ENCODE measurements around the gene NUP210.

The NUP210 gene

DNA sequence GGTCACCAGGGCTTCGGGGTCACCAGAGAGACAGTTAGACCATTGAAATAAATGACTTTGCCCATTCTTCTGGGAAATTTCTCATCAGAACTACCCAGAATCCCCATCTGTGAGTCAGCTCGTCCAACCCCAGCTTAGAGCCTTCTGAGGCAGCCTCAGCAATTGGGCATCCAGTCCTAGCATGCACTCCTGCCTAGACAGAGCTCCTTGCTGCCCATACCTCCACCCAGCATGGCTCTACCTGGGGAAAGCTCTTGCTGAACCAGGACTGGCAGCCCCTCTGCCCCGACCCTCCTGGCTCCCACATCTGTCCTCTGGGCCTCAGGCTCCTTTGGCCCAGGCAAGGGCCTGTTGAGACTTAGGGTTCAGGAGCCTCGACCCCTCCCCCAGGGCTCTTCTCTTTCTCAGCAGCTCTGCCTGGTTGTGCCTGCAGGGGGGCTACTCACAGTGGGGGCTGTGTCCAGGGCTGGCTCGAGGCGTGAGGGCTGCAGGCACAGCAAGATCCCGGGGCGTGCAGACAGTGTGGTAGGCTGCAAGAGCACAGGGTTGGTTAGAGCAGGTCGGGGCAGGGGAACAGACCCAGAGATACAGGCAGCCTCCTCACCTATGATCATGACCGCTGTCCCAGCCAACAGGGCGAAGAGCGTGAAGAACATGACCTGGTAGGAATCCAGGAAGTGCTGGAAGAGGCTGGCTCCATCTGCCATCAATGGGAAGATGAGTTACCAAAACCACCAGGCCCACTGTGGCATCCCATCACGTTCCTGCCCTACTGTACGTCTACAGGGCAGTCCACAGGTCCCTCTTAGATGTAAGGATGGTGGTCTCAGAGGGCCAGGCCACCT, 101.3 kb downstream of the NUP210 start:
- DNase-seq, result no peak

DNA sequence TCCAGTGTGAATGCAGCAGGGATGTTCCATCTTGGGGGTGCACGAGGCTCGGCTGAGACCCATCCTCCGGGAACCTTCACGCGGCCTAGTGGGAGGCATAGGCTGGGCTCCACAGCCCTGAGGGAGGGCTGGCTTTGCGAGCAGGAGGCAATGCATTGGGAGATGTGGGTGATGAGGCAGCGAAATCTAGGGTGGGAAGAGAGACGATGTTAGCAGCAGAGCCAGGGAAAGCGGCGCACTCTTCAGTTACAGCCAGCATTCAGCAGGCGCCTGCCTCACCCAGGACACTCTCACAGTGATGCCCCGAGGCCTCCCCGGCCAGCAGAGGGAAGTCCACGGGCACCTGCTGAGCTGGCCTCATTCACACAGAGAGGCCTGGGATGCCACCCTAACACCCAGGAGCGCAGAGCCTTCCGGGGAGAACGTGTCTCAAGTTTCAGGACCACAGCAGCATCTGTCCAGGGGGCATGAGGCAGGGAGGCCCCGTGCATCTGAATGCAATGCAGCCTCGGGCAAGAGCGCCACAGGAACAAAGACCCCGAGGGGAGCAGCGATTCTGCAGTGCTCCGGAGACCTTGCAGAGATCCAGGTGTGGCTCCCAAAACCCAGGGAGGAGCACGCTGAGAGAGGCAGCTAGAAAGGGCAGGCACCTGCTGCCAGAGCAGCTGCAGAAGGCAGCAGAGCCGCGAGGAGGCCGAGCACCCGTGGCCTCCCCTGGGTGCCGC, 102.4 kb downstream of the NUP210 start:
- DNase-seq, result no peak

GRCh38 chr3:13316603-13317002, 103.5 kb downstream of the NUP210 start:
- no peak for DNase-seq

DNA sequence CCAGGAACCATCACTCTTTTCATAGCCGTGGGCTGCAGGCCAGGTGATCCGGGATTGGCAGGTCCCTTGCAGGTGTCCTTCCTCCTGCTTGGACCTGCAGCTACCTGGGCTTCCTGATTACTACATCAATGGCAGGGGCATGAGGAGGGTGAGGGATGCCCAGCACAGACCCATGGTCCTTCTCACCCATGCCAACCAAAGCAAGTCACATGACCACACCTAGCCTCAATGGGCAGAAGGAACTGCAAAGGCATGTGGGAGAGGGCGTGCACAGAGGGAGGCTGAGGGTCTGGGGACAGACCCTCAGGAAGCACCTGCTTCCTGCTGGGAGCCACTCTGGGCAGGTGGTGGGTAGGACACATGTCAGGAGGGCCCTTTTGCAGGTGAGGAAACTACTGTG, 105.2 kb downstream of the NUP210 start:
- no peak for DNase-seq

DNA sequence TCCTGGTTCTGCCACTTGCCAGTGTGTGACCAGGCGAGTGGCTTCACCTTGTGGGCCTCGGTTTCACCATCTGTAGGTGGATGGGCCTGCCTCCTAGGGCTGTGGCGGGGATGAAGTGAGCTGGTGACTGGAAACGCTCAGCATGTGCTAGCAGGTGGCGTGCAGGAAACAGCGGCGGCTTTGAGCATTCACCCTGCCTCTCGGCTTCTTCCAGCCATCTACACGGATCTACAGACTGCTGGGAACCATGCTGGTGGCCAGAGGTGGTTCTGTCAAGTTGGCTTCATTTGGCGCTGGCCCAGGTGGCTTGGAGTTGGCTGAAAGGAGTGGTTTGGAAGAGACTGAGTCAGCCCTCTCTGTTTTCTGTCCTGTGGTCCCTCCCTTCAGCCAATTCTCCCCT, 106.3 kb downstream of the NUP210 start:
- no peak for DNase-seq

- no peak for DNase-seq
These were observed 111.1 kb downstream of the NUP210 start for GRCh38 chr3:13309004-13309403.

GRCh38 chr3:13308380-13308801, 111.7 kb downstream of the NUP210 start:
- DNase-seq, result peak; percentile 29 to 58

- DNase-seq, result no peak
These were observed 113.1 kb downstream of the NUP210 start for GRCh38 chr3:13307041-13307440.

GRCh38 chr3:13305623-13306022, 114.5 kb downstream of the NUP210 start:
- DNase-seq, result no peak

GRCh38 chr3:13303410-13303809, 116.7 kb downstream of the NUP210 start:
- DNase-seq, result no peak

DNA sequence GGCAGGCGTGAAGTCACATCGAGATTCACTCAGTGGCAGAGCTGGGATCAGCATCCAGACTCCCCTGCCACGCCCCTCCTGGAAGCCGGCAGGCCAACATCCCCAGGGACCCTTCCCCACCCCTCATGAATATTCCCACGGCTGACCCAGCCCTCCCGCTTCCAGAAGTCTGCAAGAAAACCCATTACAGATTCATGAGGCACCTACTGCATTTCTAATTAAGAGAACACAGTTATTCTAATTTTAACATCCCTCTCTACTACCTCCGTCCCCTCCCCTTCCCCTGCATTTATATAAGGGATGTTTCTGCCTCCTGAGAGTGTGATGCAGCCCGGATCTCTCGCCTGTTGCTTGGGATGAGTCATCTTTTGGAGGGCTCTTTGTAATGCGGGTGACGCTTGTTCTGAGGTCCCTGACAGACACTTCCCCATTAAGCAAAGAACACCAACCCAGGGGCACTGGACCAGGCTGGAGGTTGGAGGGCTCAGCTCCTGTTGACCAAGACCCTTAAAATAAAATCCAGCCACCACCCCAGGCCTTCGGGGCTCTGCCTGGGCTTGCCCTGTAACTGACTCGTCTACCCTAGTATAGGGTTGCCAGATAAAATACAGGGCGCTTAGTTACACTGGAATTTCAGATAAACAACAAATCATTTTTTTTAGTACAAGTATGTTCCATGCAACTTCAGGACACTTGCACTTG, 118.7 kb downstream of the NUP210 start:
- peak; percentile 70 to 86 for DNase-seq

DNA sequence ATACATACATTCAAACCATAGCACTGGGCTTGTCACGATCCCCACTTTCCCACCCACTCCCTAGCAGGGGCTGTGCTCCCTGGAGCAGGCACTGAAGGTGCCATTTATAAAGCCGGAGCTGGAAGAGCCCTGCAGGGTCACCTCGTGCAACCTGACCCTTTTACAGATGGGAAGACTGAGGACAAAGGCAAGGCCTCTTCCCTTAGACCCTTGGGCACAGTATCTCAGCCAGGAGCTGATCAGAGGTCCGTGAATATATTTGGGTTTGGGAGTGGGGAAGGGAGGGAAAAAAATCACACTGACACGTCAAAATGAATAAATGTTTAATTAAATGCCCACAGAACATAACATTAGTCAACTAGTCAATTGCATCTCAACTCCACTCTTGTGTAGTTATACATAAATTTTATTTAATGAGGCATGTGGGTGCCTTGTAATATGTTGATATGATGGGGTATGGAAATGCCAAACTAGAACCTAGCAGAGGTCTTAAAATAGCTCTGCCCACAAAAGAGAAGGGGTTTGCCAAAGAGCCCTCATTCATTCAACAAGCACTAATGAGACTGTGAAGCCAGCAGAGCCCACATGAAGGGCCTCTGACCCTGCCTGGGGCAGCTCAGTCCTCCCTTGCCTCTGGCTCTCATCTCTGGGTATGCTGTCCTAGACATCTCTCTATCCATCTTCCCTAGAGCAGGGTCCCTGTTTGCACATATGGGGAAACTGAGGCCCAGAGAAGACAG, 119.4 kb downstream of the NUP210 start:
- DNase-seq, result no peak

DNA sequence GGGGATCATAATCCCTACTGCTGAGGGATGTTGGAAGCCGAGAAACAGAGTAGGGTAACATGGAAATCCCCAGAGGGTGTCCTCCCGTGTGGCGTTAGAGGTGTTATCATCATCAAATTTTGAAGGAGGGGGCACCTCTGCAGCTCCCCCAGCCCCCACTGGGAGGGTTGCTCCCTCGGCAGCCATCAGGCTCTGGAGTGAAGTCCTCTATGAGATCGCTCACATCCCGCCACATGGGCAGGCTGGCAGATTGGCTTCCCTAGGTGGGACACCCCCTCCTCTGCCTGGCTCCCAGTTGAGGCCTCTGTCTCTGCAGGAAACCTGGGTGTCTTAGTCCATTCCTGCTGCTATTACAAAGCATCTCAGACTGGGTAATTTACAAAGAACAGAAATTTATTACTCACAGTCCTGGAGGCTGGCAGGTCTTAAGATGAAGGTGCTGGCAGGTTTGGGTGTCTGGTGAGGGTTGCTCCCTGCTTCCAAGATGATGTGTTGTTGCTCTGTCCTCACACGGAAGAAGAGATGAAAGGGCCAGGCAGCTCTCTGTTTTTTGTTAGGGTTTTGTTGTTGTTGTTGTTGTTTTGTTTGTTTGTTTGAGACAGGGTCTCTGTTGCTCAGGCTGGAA, 120.5 kb downstream of the NUP210 start:
- DNase-seq, result no peak

DNA sequence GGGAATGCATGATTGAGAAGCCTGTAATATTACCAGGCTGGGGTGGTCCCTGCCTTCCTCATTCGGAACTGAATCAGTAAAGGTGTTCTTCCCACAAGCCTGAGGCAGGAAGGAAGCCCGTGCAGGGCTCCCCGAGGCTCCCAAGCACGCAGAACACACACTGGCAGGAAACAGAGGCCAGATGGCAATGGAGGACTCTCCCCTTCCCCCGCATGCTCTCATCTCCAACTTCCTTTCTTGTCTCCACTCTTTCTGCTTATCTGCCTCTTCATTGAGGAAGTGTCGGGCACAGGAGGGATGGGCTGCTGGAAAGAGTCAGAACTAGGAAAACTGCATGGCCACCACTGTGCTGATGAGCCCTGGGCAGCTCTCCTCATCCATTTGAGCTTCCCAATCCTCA, 123.5 kb downstream of the NUP210 start:
- DNase-seq, result peak in 1 of 2 donors; percentile 6

DNA sequence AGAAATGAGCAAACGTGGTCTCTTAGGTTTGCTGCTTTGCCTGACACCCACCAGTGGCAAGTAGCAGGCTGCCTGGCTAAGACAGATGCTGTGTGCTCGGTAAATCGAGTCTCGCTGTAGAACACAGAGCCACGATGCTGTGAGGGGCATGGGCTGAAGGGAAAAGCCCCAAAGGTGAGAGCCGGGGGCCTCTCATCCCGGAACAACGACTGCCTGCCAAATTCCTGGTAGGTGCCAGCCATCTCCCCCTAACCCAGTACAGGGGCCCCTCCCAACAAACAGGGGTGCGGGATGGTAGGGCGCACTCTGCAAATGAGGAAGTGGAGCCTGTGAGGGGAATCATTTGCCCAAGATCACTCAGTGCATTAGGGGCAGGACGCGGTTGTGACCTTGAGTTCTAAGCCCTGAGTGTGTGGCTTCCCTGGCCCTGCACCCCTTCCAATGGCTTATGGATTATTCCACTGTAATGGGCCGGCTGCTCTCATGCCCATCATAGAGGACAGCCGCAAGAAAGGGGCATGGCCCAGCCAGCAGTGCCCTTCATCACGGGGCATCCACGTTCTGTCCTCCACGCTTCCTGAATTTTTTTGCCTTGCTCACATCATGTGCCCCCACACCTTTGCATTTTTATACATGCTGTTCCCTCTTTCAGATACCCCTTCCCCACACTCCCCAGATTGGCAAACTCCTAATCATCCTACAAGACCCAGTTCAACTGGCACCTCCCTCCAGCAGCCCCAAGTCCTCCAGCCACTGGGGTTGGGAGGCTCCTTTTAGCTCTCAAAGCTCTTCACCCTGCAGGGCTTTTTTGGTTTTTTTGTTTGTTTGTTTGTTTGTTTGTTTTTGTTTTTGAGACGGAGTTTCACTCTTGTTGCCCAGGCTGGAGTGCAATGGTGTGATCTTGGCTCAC, 125.4 kb downstream of the NUP210 start:
- DNase-seq, result no peak

GRCh38 chr3:13292375-13292774, 127.7 kb downstream of the NUP210 start:
- DNase-seq, result no peak

DNA sequence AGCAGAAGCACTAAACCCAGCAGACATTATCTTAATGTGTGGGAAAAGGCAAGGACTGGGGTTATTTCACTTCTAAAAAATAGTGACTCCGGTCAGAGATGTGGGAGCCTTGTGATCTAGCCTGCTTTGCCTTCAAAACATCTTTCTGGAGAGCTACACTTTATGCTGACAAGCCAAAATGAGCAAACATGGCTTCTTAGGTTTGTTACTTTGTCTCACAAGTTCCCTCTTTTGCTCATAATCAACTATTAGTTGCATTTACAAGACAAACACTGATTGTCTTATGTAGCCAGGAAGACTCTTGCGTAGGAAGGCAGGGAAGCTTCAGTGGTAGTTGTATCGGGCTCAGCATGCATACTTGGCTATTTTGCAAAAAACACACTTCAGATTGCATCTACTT, 129.2 kb downstream of the NUP210 start:
- DNase-seq, result no peak

GRCh38 chr3:13289771-13290285, 130.3 kb downstream of the NUP210 start:
- no peak for DNase-seq

DNA sequence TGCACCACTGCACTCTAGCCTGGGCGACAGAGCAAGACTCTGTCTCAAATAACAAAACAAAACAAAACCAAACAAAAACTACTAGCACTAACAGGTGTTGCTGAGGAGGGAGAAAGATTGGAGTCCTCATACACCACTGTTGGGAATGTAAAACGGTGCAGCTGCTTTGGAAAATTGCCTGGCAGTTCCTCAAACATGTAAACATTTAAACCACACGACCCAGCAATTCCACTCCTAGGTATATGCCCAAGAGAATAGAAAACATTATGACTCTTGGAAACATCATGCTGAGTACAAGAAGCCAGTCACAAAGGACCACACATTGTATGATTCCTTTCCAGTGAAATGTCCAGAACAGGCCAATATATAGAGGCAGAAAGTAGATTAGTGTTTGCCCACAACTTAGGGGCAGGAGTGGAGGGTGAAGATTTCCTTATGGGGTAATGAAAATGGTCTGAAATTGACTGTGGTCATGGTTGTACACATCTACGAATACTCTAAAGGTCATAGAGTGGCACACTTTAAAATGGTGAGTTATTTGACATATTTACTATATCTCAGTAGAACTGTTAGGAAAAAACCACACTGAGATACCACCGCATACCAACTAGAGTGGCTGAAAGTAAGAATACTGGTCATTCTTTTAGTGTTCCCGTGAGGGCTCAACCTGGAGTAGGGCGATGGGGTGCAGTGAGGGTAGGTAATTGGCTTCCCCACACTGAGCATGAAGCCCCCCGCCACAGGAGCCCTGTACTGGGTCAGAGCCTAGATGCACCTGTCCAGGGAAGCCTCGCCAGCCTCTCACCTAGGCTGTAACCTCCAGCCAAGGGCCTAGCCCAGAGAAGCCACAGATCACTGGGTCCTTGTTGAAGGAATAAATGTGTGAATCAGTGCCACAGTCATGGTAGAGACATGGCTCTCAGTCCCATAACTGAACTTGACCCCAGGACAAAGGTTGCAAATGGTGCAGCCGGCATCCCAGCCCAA, 131.1 kb downstream of the NUP210 start:
- DNase-seq, result no peak

GRCh38 chr3:13287833-13288232, 132.3 kb downstream of the NUP210 start:
- DNase-seq, result no peak
